ENCODE results near the gene CCSER1.

CCSER1 gene

GRCh38 chr4:90840828-90841227, 713.6 kb downstream of the CCSER1 start:
- no peak overlapping the region for H3K4me3 ChIP-seq (ENCODE audit: control insufficient read depth, low read depth, low read length)
- no peak for DNase-seq (ENCODE audit: low read depth)
- TF ChIP-seq, protein P1, sequence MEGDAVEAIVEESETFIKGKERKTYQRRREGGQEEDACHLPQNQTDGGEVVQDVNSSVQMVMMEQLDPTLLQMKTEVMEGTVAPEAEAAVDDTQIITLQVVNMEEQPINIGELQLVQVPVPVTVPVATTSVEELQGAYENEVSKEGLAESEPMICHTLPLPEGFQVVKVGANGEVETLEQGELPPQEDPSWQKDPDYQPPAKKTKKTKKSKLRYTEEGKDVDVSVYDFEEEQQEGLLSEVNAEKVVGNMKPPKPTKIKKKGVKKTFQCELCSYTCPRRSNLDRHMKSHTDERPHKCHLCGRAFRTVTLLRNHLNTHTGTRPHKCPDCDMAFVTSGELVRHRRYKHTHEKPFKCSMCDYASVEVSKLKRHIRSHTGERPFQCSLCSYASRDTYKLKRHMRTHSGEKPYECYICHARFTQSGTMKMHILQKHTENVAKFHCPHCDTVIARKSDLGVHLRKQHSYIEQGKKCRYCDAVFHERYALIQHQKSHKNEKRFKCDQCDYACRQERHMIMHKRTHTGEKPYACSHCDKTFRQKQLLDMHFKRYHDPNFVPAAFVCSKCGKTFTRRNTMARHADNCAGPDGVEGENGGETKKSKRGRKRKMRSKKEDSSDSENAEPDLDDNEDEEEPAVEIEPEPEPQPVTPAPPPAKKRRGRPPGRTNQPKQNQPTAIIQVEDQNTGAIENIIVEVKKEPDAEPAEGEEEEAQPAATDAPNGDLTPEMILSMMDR (IDR thresholded peaks at IDR 0.05; ENCODE audit: control insufficient read depth, insufficient read depth, low read depth, low read length, missing control alignments), result no peak

- no peak overlapping the region for H3K4me3 ChIP-seq (ENCODE audit: control insufficient read depth, low read depth, low read length)
- DNase-seq (ENCODE audit: low read depth), result no peak
- TF ChIP-seq, protein P1 (IDR thresholded peaks at IDR 0.05; ENCODE audit: control insufficient read depth, insufficient read depth, low read depth, low read length, missing control alignments), result no peak
Measured at GRCh38 chr4:90841676-90842075, 714.5 kb downstream of the CCSER1 start.

GRCh38 chr4:90842960-90843359, 715.8 kb downstream of the CCSER1 start:
- TF ChIP-seq, protein P1 (IDR thresholded peaks at IDR 0.05; ENCODE audit: control insufficient read depth, insufficient read depth, low read depth, low read length, missing control alignments), result no peak
- no peak for DNase-seq (ENCODE audit: low read depth)
- H3K4me3 ChIP-seq (ENCODE audit: control insufficient read depth, low read depth, low read length), result no peak overlapping the region

GRCh38 chr4:90844241-90844640, 717.0 kb downstream of the CCSER1 start:
- TF ChIP-seq, protein P1 (IDR thresholded peaks at IDR 0.05; ENCODE audit: control insufficient read depth, insufficient read depth, low read depth, low read length, missing control alignments), result no peak
- no peak for DNase-seq (ENCODE audit: low read depth)
- no peak overlapping the region for H3K4me3 ChIP-seq (ENCODE audit: control insufficient read depth, low read depth, low read length)

DNA sequence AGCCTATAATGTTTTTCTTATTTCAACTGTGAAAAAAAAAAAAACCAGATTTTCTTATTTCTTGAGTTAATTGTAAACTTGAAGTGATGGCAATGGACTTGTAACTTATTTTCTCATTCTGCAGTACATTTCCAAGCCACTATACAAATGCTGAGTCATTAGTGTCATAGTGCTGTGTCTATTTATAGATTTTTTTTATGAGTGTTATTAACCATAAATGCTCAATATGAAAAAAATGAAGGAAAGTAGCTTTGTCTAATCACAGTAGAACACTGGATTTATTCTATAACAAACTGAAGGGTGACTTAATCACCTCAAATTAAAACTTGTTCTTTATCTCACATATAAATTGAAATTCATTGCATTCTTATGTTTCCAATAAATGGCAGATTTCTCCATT, 718.6 kb downstream of the CCSER1 start:
- no peak overlapping the region for H3K4me3 ChIP-seq (ENCODE audit: control insufficient read depth, low read depth, low read length)
- TF ChIP-seq, protein P1 (IDR thresholded peaks at IDR 0.05; ENCODE audit: control insufficient read depth, insufficient read depth, low read depth, low read length, missing control alignments), result no peak
- DNase-seq (ENCODE audit: low read depth), result no peak

- DNase-seq (ENCODE audit: low read depth), result no peak
Measured at GRCh38 chr4:90852237-90852636, 725.0 kb downstream of the CCSER1 start.

More at GRCh38 chr4:90852237-90852636, 725.0 kb downstream of the CCSER1 start:
- H3K4me3 ChIP-seq (ENCODE audit: control insufficient read depth, low read depth, low read length), result no peak overlapping the region
- TF ChIP-seq, protein P1 (IDR thresholded peaks at IDR 0.05; ENCODE audit: control insufficient read depth, insufficient read depth, low read depth, low read length, missing control alignments), result no peak
